Neuronal stem cell (in vitro differentiated cells): ENCODE results near the gene ADRA2C.

ENCODE experiments used
- DNase-seq: peaks from one replicate; pipeline ENCODE4 v3.0.0-alpha.2; 2013; ENCODE audit warnings: low spot score
- H2AFZ ChIP-seq: one replicate; pipeline ENCODE4 v1.6.1; 2013; ENCODE audit warnings: mild to moderate bottlenecking, low read length, inconsistent platforms
- H2AK5ac ChIP-seq: 2 replicates; pipeline ENCODE4 v1.6.1; 2013; ENCODE audit warnings: low read depth, mild to moderate bottlenecking, inconsistent platforms, low read length, moderate library complexity, mixed read lengths
- H2BK120ac ChIP-seq: 2 replicates; pipeline ENCODE4 v1.6.1; 2013; ENCODE audit warnings: low read depth, mild to moderate bottlenecking, inconsistent platforms, low read length, moderate library complexity, mixed read lengths
- H2BK12ac ChIP-seq: one replicate; pipeline ENCODE4 v1.6.1; 2013; ENCODE audit warnings: low read length, inconsistent platforms
- H2BK15ac ChIP-seq: 2 replicates; pipeline ENCODE4 v1.6.1; 2013; ENCODE audit warnings: mild to moderate bottlenecking, low read length, inconsistent platforms, mixed read lengths
- H2BK5ac ChIP-seq: one replicate; pipeline ENCODE4 v1.6.1; 2013; ENCODE audit warnings: inconsistent platforms, mild to moderate bottlenecking, low read length, moderate library complexity
- H3K14ac ChIP-seq: one replicate; pipeline ENCODE4 v1.6.1; 2013; ENCODE audit warnings: low read length, inconsistent platforms
- H3K18ac ChIP-seq: 2 replicates; pipeline ENCODE4 v1.6.1; 2013; ENCODE audit warnings: low read length, inconsistent platforms
- H3K23ac ChIP-seq: 2 replicates; pipeline ENCODE4 v1.6.1; 2013; ENCODE audit warnings: low read depth, mild to moderate bottlenecking, mixed read lengths, low read length, inconsistent platforms; ENCODE audit not compliant: poor library complexity
- H3K27ac ChIP-seq: replicated peaks from 3 replicates; pipeline ENCODE4 v1.5.1; 2013; ENCODE audit warnings: low read length, inconsistent platforms
- H3K27me3 ChIP-seq, 3 experiments: 2 replicates each; pipeline ENCODE4 v1.6.1; 2013; ENCODE audit warnings: low read length in 3 of 3, mild to moderate bottlenecking in 2 of 3, inconsistent platforms in 1 of 3, low read depth in 1 of 3, mixed read lengths in 1 of 3, moderate library complexity in 1 of 3; ENCODE audit not compliant: control insufficient read depth in 3 of 3, insufficient read depth in 3 of 3
- H3K36me3 ChIP-seq, 2 donors: replicated peaks in 1 of 2; 2 replicates each; pipeline ENCODE4 v1.6.1; 2013; ENCODE audit warnings: low read length in 2 of 2; ENCODE audit not compliant: control insufficient read depth in 2 of 2, insufficient read depth in 2 of 2
- H3K4ac ChIP-seq: 2 replicates; pipeline ENCODE4 v1.6.1; 2013; ENCODE audit warnings: inconsistent platforms, mild to moderate bottlenecking, low read length, moderate library complexity
- H3K4me1 ChIP-seq, 2 donors: 1 replicate in 1 of 2; 2 replicates in 1 of 2; pipeline ENCODE4 v1.6.1; 2013; ENCODE audit warnings: low read length in 2 of 2, low read depth in 1 of 2; ENCODE audit not compliant: control insufficient read depth in 2 of 2, insufficient read depth in 1 of 2
- H3K4me2 ChIP-seq: one replicate; pipeline ENCODE4 v1.6.1; 2013; ENCODE audit warnings: mild to moderate bottlenecking, low read length, inconsistent platforms; ENCODE audit not compliant: insufficient read depth, poor library complexity, severe bottlenecking
- H3K4me3 ChIP-seq, 2 donors: 2 replicates each; pipeline ENCODE4 v1.5.1; 2013; ENCODE audit warnings: low read length in 2 of 2, mild to moderate bottlenecking in 2 of 2, inconsistent platforms in 1 of 2, moderate library complexity in 1 of 2
- H3K79me1 ChIP-seq: one replicate; pipeline ENCODE4 v1.6.1; 2013; ENCODE audit warnings: low read depth, mild to moderate bottlenecking, inconsistent platforms, low read length, moderate library complexity
- H3K9ac ChIP-seq: one replicate; pipeline ENCODE4 v1.6.1; 2013; ENCODE audit warnings: mild to moderate bottlenecking, low read depth, low read length, inconsistent platforms; ENCODE audit not compliant: poor library complexity
- H3K9me3 ChIP-seq, 2 donors: replicated peaks in 1 of 2; 2 replicates each; pipeline versions ENCODE3 to v1.6.1; 2013; ENCODE audit warnings: low read length in 2 of 2, mild to moderate bottlenecking in 2 of 2, inconsistent platforms in 1 of 2, low read depth in 1 of 2, mixed read lengths in 1 of 2, moderate library complexity in 1 of 2; ENCODE audit not compliant: control insufficient read depth in 2 of 2, insufficient read depth in 1 of 2
- H4K8ac ChIP-seq: one replicate; pipeline ENCODE4 v1.6.1; 2013; ENCODE audit warnings: low read depth, mild to moderate bottlenecking, inconsistent platforms, low read length, moderate library complexity
- H4K91ac ChIP-seq: one replicate; pipeline ENCODE4 v1.6.1; 2013; ENCODE audit warnings: low read length, low read depth, mild to moderate bottlenecking, inconsistent platforms; ENCODE audit not compliant: poor library complexity
- WGBS, 2 donors: extraction: QIAGEN DNeasy Blood & Tissue Kit; methylation state at CpG; one replicate each; pipeline ENCODE4 v1.1.7; 2013; ENCODE audit warnings: missing lambda C conversion rate in 2 of 2, mixed read lengths in 1 of 2; ENCODE audit not compliant: insufficient read length in 2 of 2, insufficient replicate concordance in 1 of 2; ENCODE audit errors: extremely low coverage in 2 of 2; 5-methylcytosine and 5-hydroxymethylcytosine counted together

ADRA2C gene

DNA sequence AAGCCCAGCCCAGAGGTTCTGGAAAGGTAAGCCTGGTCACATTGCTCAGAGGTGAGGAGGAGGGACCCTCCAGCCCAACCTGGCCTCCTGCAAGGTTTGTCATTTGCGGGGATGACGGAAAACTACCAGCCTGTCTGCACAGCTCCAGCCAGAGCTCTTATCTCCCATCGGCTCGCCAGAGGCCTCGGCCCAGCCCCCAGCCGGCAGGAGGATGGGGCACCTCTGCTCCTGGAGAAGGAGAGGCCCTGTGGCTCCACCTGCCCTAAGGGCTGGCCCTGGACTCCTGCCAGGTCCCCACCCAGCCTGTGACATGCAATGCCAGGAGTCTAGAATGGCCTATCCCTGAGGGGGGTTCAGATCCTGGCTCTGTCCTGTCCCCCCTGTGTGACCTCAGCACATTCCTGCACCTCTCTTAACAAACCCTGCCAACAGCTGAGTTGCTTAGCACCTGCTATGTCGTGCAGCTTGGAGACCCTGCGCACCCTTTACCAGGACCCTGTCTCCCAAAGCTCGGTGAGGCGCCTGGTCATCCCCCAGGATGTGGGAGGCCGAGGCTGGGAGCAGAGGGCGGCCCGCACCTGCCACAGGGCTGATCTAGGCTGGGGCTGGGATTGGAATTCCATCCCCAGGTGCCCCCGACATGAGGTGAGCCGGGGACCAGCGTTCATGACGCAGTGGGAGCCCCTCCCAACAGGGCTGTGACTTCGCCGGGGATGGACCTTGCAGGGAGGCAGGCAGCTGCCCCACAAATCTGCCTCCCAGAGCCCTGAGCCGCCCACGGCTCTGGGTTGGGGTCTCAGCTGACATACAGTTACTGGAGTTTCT lies 14.4 kb downstream of the ADRA2C start:
- H3K4ac ChIP-seq = no peak overlapping the region
- no peak overlapping the region for H4K8ac ChIP-seq
- H3K14ac ChIP-seq = no peak overlapping the region
- no peak overlapping the region for H3K4me2 ChIP-seq
- no peak overlapping the region for H3K27ac ChIP-seq
- H2AFZ ChIP-seq = no peak overlapping the region
- no peaks in the 10 kb centered on the region for H3K9me3 ChIP-seq
- peak overlapping the region; percentile 64 for H2BK15ac ChIP-seq
- no peak overlapping the region for H2BK5ac ChIP-seq
- no peaks in the 10 kb centered on the region for H3K79me1 ChIP-seq
- H4K91ac ChIP-seq = no peak overlapping the region
- peaks cover 0 to 6% of the 10 kb centered on the region in 2 donors for H3K4me1 ChIP-seq
- H3K18ac ChIP-seq = peak overlapping the region; percentile 79
- H3K36me3 ChIP-seq = no peaks in the 10 kb centered on the region
- no peak overlapping the region for H3K4me3 ChIP-seq
- DNase-seq = no peak
- H2AK5ac ChIP-seq = peak overlapping the region; percentile 57
- H2BK120ac ChIP-seq = no peak overlapping the region
- H2BK12ac ChIP-seq = peak overlapping the region; percentile 69
- no CpG with 5 or more reads among the region's 21 CpGs for WGBS, 2 donors
- peak overlapping the region; percentile 90 for H3K23ac ChIP-seq
- peak overlapping the region; percentile 34 for H3K9ac ChIP-seq
- H3K27me3 ChIP-seq = peaks cover 0 to 22% (median 0%) of the 10 kb centered on the region in 3 experiments

- H2BK15ac ChIP-seq = no peak overlapping the region
- H3K23ac ChIP-seq = no peak overlapping the region
- DNase-seq = no peak
- no peak overlapping the region for H3K14ac ChIP-seq
- H3K18ac ChIP-seq = peak overlapping the region; percentile 58
- H3K9me3 ChIP-seq = no peaks in the 10 kb centered on the region
- H2BK12ac ChIP-seq = no peak overlapping the region
- H3K4me1 ChIP-seq = peaks cover 0 to 6% of the 10 kb centered on the region in 2 donors
- no peak overlapping the region for H3K4ac ChIP-seq
- H2AFZ ChIP-seq = no peak overlapping the region
- peak overlapping the region; percentile 74 for H2AK5ac ChIP-seq
- no peak overlapping the region for H4K8ac ChIP-seq
- H3K4me3 ChIP-seq = no peak overlapping the region
- H3K9ac ChIP-seq = no peak overlapping the region
- H2BK5ac ChIP-seq = no peak overlapping the region
- H4K91ac ChIP-seq = no peak overlapping the region
- no peaks in the 10 kb centered on the region for H3K36me3 ChIP-seq
- no peak overlapping the region for H2BK120ac ChIP-seq
- WGBS, 2 donors = 100% methylated on average over 1 to 8 of the region's 19 CpGs
- H3K4me2 ChIP-seq = no peak overlapping the region
- H3K27ac ChIP-seq = no peak overlapping the region
- H3K79me1 ChIP-seq = no peaks in the 10 kb centered on the region
- H3K27me3 ChIP-seq = peaks cover 0 to 14% (median 0%) of the 10 kb centered on the region in 3 experiments
Observed at GRCh38 chr4:3781193-3781886, 15.2 kb downstream of the ADRA2C start.

DNA sequence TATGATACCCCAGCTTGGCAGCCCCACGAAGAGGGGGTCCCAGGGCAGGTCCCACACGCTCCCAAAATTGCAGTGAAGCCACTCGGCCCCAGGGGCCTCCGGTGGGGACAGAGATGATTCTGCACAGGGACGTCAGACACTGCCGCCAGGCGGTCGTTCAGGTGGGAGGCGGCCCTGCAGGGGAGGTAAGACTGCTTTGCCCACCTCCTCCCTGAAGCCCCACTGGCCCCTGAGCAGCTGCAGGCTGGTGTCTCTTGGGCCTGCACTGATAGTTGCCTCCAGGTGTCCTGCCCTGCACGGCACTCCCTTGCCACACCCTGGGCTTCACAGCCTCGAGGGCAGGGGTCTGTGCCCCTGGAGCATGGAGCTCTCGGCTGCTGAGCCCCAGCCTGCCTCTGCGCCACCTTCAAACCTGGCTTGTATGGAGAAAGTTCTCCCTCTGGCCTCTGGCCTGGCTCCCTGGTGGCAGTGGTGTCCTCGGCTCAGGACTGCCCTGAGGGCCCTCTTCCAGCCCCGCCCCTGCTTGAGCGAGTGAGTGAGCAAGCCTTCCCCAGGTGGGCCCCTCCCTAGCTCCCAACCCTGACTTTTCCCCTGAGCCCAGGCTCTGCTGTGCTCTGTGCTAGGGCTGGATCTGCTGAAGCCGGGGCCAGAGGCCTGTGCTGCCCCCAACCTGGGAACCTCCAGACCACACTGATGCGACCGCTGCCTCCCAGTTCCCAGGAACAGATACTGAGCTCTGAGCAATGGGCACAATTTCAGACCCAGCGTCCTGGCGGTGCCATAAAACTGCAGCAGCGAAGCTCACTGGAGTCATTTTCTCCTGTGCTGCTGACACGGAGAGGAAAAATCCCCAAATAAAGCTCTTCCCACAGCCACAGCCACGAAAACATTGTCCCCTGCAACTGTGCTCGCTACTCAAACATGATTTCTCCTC lies 16.1 kb downstream of the ADRA2C start:
- Histone ChIP-seq H3K18ac (peak overlapping the region; percentile 71), H3K27ac (no peak overlapping the region), H2BK120ac (no peak overlapping the region), H3K9me3 (peaks cover 0 to under 1% of the 10 kb centered on the region in 2 donors), H3K79me1 (no peaks in the 10 kb centered on the region), H3K23ac (no peak overlapping the region), H2AFZ (no peak overlapping the region), H3K4me1 (peaks cover 0 to 8% of the 10 kb centered on the region in 2 donors), H3K27me3 (peaks cover 0 to 5% (median 0%) of the 10 kb centered on the region in 3 experiments), H2BK12ac (peak overlapping the region; percentile 48), H3K4me2 (no peak overlapping the region), H3K4ac (no peak overlapping the region), H2AK5ac (peak overlapping the region; percentile 74), H2BK5ac (no peak overlapping the region), H3K14ac (no peak overlapping the region), H3K9ac (peak overlapping the region; percentile 63), H3K36me3 (no peaks in the 10 kb centered on the region), H4K8ac (no peak overlapping the region), H4K91ac (no peak overlapping the region), H3K4me3 (no peak overlapping the region), H2BK15ac (peak overlapping the region; percentile 82)
- WGBS, 2 donors = no CpG with 5 or more reads among the region's 25 CpGs
- DNase-seq = no peak
